HG03196 (cell line): ENCODE data around the gene SEPHS2.

ENCODE experiments used
- ATAC-seq: cut with Tn5 transposase; IDR thresholded peaks from one replicate; pipeline ENCODE4 v1.9.1; 2021; ENCODE audit not compliant: unreplicated experiment

The SEPHS2 gene

GRCh38 chr16:30430428-30430970 lies 15.2 kb downstream of the SEPHS2 start:
- ATAC-seq, result peak; percentile 14

- ATAC-seq, result peak; percentile 95
These were observed 15.8 kb downstream of the SEPHS2 start, which contains the start of gene DCTPP1 for GRCh38 chr16:30429678-30430427. Gene DCTPP1, minus strand, starts transcription at chr16:30430030. Its CDS starts 50 bp downstream, at chr16:30429980.

- ATAC-seq, result peak; percentile 4
These were observed 16.3 kb downstream of the SEPHS2 start for GRCh38 chr16:30429418-30429677.

- no peak for ATAC-seq
These were observed 17.6 kb downstream of the SEPHS2 start for GRCh38 chr16:30428055-30428454.

- no peak for ATAC-seq
These were observed 24.7 kb downstream of the SEPHS2 start for GRCh38 chr16:30421010-30421409.

GRCh38 chr16:30418350-30419181 lies 27.1 kb downstream of the SEPHS2 start:
- ATAC-seq, result no peak

GRCh38 chr16:30417529-30418349 lies 27.9 kb downstream of the SEPHS2 start:
- peak; percentile 76 for ATAC-seq

GRCh38 chr16:30416624-30417528 lies 28.8 kb downstream of the SEPHS2 start:
- no peak for ATAC-seq

GRCh38 chr16:30416047-30416603 lies 29.5 kb downstream of the SEPHS2 start:
- no peak for ATAC-seq

- ATAC-seq, result no peak
These were observed 31.5 kb downstream of the SEPHS2 start for GRCh38 chr16:30414159-30414558.

GRCh38 chr16:30413112-30413806 lies 32.4 kb downstream of the SEPHS2 start:
- no peak for ATAC-seq

- ATAC-seq, result no peak
These were observed 36.3 kb downstream of the SEPHS2 start for GRCh38 chr16:30409125-30410060.

- ATAC-seq, result no peak
These were observed 37.7 kb downstream of the SEPHS2 start for GRCh38 chr16:30407804-30408534.

GRCh38 chr16:30407102-30407803 lies 38.4 kb downstream of the SEPHS2 start, which contains the start of gene ZNF771:
Gene ZNF771, plus strand, starts transcription at chr16:30407606. Its CDS starts 448 bp downstream, at chr16:30408054.
- ATAC-seq, result peak; percentile 74

GRCh38 chr16:30406795-30407101 lies 38.9 kb downstream of the SEPHS2 start:
- peak; percentile 19 for ATAC-seq

GRCh38 chr16:30401768-30402425 lies 43.8 kb downstream of the SEPHS2 start:
- ATAC-seq, result no peak
